HepG2 (cell line): ENCODE measurements around the gene CEP83. TPM values are rescaled to one million over a fixed set of nuclear protein-coding genes. Genes with fewer than 3 reads are reported as not detected.

Experiments used
- ATAC-seq: fragments of 200-7000 bp; cut with Tn5 transposase; 3 replicates; pipeline ENCODE4 v1.9.1; 2020; ENCODE audit warnings: mild to moderate bottlenecking, moderate library complexity
- BruUV-seq: library from RNA; stranded (reverse); fragments of 400-500 nt; replicated peaks from 2 replicates; lab custom pipeline; 2021; lab: Mats Ljungman, UMichigan
- CTCF ChIA-PET: fragments of 300-600 bp; formaldehyde crosslinking; extraction: SDS; loops from one replicate; lab custom pipeline; 2021; ENCODE audit warnings: low total read pairs, inconsistent platforms, low intra/inter-chr PET ratio; lab: Yijun Ruan, JAX
- POLR2A ChIA-PET: fragments of 350-600 bp; sonication (Branson Sonifier 250); formaldehyde crosslinking; loops from one replicate; lab custom pipeline; 2020; ENCODE audit warnings: antibody characterized with exemption, inconsistent platforms; lab: Yijun Ruan, JAX
- DNase-seq: peaks from one replicate; pipeline ENCODE4 v3.0.0-alpha.2; 2015; ENCODE audit warnings: low spot score
- FAIRE-seq: peaks from 3 replicates; lab custom pipeline; 2011; peaks lifted over from hg19 to GRCh38; lab: Jason Lieb, UNC
- H2AFZ ChIP-seq: one replicate; pipeline ENCODE4 v1.6.1; 2011; ENCODE audit warnings: low read length, inconsistent platforms
- H3K27ac ChIP-seq: fragments of 300-600 bp; 3 replicates; pipeline ENCODE4 v1.8.0; 2011; ENCODE audit warnings: mixed run types, mild to moderate bottlenecking, mixed read lengths, low read length, inconsistent platforms; ENCODE audit not compliant: insufficient read depth; ENCODE audit errors: extremely low read length
- H3K27me3 ChIP-seq, 2 experiments: fragments of 200-600 bp in 1 of 2; 2 replicates in 1 of 2; 3 replicates in 1 of 2; pipeline versions ENCODE4 v1.6.0 to v1.8.0; 2011; ENCODE audit warnings: low read length in 2 of 2, mild to moderate bottlenecking in 2 of 2, moderate library complexity in 2 of 2, inconsistent platforms in 1 of 2; ENCODE audit not compliant: insufficient read depth in 2 of 2, control insufficient read depth in 1 of 2
- H3K36me3 ChIP-seq, 2 experiments: fragments of 200-600 bp in 1 of 2; replicated peaks in 1 of 2; 2 replicates in 1 of 2; 3 replicates in 1 of 2; pipeline versions ENCODE4 v1.5.1 to v1.8.0; 2011; ENCODE audit warnings: low read length in 2 of 2, inconsistent platforms in 1 of 2; ENCODE audit not compliant: insufficient read depth in 2 of 2, control insufficient read depth in 1 of 2
- H3K4me1 ChIP-seq: 2 replicates; pipeline ENCODE4 v1.5.1; 2012; ENCODE audit warnings: low read length, inconsistent platforms; ENCODE audit not compliant: insufficient read depth
- H3K4me2 ChIP-seq: 2 replicates; pipeline ENCODE4 v1.6.0; 2011; ENCODE audit warnings: low read depth, low read length, inconsistent platforms
- H3K4me3 ChIP-seq, 3 experiments: fragments of 200-600 bp in 1 of 3; sonication (generic), shearing (Covaris generic) in 1 of 3; replicated peaks in 1 of 3; 2 replicates each; pipeline ENCODE4 v1.5.1; 2011 to 2016; ENCODE audit warnings: low read length in 3 of 3, inconsistent platforms in 2 of 3, low read depth in 2 of 3, mild to moderate bottlenecking in 2 of 3, control low read depth in 1 of 3, mixed read lengths in 1 of 3; ENCODE audit not compliant: insufficient read depth in 1 of 3
- H3K79me2 ChIP-seq: one replicate; pipeline ENCODE4 v1.6.1; 2011; ENCODE audit warnings: low read length, inconsistent platforms; ENCODE audit not compliant: insufficient read depth
- H3K9ac ChIP-seq: 2 replicates; pipeline ENCODE4 v1.6.0; 2011; ENCODE audit warnings: mild to moderate bottlenecking, low read depth, low read length, inconsistent platforms; ENCODE audit not compliant: insufficient read depth
- H3K9me3 ChIP-seq: 2 replicates; pipeline ENCODE4 v1.5.1; 2012; ENCODE audit warnings: mild to moderate bottlenecking, low read length
- H4K20me1 ChIP-seq: 2 replicates; pipeline ENCODE4 v1.6.0; 2011; ENCODE audit warnings: inconsistent platforms, mild to moderate bottlenecking, low read length, moderate library complexity; ENCODE audit not compliant: insufficient read depth
- ARNT ChIP-seq: fragments of 450-650 bp; IDR thresholded peaks from 2 replicates; pipeline ENCODE4 v1.6.1; 2017
- KLF12 ChIP-seq: sonication (generic); formaldehyde crosslinking; IDR thresholded peaks from 2 replicates; pipeline ENCODE4 v1.4.0; 2020; ENCODE audit warnings: missing genetic modification reagents, borderline replicate concordance
- SAP130 ChIP-seq: IDR thresholded peaks from 2 replicates; pipeline ENCODE4 v1.6.1; 2016; ENCODE audit warnings: low read depth
- TAF1 ChIP-seq: sonication (generic); formaldehyde crosslinking; IDR thresholded peaks from 2 replicates; pipeline ENCODE4 v1.4.0; 2020; ENCODE audit warnings: missing genetic modification reagents
- ZFP36L1 ChIP-seq: sonication (generic); formaldehyde crosslinking; IDR thresholded peaks from 2 replicates; pipeline ENCODE4 v1.8.0; 2022; ENCODE audit warnings: mild to moderate bottlenecking, missing genetic modification reagents, moderate library complexity
- ZFP37 ChIP-seq: sonication (generic); formaldehyde crosslinking; IDR thresholded peaks from 2 replicates; pipeline ENCODE4 v1.4.0; 2020; ENCODE audit warnings: missing genetic modification reagents, borderline replicate concordance
- ZNF160 ChIP-seq: sonication (generic); formaldehyde crosslinking; IDR thresholded peaks from 2 replicates; pipeline ENCODE4 v1.8.0; 2022; ENCODE audit warnings: mild to moderate bottlenecking, inconsistent platforms, missing genetic modification reagents
- ZNF660 ChIP-seq: sonication (generic); formaldehyde crosslinking; IDR thresholded peaks from 2 replicates; pipeline ENCODE4 v1.5.1; 2020; ENCODE audit warnings: mild to moderate bottlenecking, low read depth, missing genetic modification reagents, borderline replicate concordance
- ZNF678 ChIP-seq: sonication (generic); formaldehyde crosslinking; IDR thresholded peaks from 2 replicates; pipeline ENCODE4 v1.4.0; 2020; ENCODE audit warnings: mild to moderate bottlenecking, missing genetic modification reagents
- ZNF737 ChIP-seq: sonication (generic); formaldehyde crosslinking; IDR thresholded peaks from 2 replicates; pipeline ENCODE4 v1.5.0; 2020; ENCODE audit warnings: missing genetic modification reagents, mild to moderate bottlenecking, borderline replicate concordance
- in situ Hi-C: cut with HindIII; loops from 2 replicates; pipeline ENCODE4 v1.10.0; 2017; ENCODE audit warnings: low pct_unique_long_range_greater_than_20kb; ENCODE audit not compliant: extremely low pct_ligation_motif_present
- intact Hi-C: fragments of 100-400 bp; cut with micrococcal nuclease; formaldehyde crosslinking; loops from one replicate; pipeline ENCODE4 v1.10.0; 2022; ENCODE audit not compliant: unreplicated experiment
- polyA plus RNA-seq, 8 experiments: library from polyadenylated mRNA; depleted of rRNA in 3 of 8; stranded (reverse) in 7 of 8; unstranded in 1 of 8; fragments of >200 nt; fragmentation: Illumina TruSeq in 4 of 8; extraction: Trizol in 4 of 8; gene quantifications; 2 replicates each; pipeline versions ENCODE4 v1.2.1 to v1.2.3, GENCODE V29; 2011 to 2016; ENCODE audit warnings: low read depth in 4 of 8, missing spikeins in 1 of 8, mixed read lengths in 1 of 8; ENCODE audit not compliant: insufficient read depth in 1 of 8
- total RNA-seq, 5 experiments: library from RNA; depleted of rRNA; stranded (reverse); fragments of >200 nt; fragmentation: Illumina TruSeq; extraction: Trizol; gene quantifications; 2 replicates each; pipeline ENCODE4 v1.2.3, GENCODE V29; 2016; ENCODE audit warnings: low read depth in 1 of 5
- TF ChIP-seq, protein P1 (sequence below): sonication (generic); formaldehyde crosslinking; IDR thresholded peaks from 2 replicates; pipeline ENCODE4 v1.5.1; 2020; ENCODE audit warnings: mild to moderate bottlenecking, missing genetic modification reagents

Gene CEP83
- total and polyA plus RNA-seq, 2 of the 13 experiments (the other 11 are each of a cell fraction or from before 2014, with no cell fraction given): 6.2 to 19.2 TPM

DNA sequence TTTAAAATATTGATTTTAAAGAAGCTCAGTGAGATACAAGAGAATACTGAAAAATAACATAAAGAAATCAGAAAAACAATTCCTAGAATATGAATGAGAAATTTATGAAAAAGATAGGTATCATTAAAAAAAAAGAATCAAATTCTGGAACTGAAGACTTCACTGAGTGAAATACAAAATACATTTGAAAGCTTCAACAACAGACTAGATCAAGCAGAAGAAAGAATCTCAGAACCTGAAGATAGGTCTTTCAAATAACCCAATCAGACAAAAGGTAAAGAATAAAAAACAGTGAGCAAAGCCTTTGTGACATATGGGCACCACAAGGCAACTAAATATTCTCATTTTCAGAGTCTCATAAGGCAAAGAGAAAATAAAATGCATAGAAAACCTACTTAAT, 29.4 kb downstream of the CEP83 start:
- ChIA-PET CTCF (no interaction called here), POLR2A (no interaction called here)
- Histone ChIP-seq H3K27ac (no peak overlapping the region), H3K27me3 (no peaks in the 10 kb centered on the region), H3K9ac (no peak overlapping the region), H4K20me1 (no peaks in the 10 kb centered on the region), H3K36me3 (no peaks in the 10 kb centered on the region), H2AFZ (no peak overlapping the region), H3K4me2 (no peak overlapping the region), H3K79me2 (peaks cover 12% of the 10 kb centered on the region), H3K4me1 (peaks cover 32% of the 10 kb centered on the region), H3K9me3 (peaks cover 16% of the 10 kb centered on the region), H3K4me3 (no peak overlapping the region)
- no TSS peak for BruUV-seq
- DNase-seq (no peak), FAIRE-seq (no peak), ATAC-seq (no peak)
- in situ Hi-C loops: loop anchor here (10.0 kb wide), 1 partner anchor 286 kb away; the partner anchor contains the start of gene PLXNC1
- intact Hi-C loops: loop anchor here (10.0 kb wide), 1 partner anchor 106 kb away; no protein-coding TSS in a partner anchor
- TF ChIP-seq ARNT (no peak), ZFP37 (CRISPR knock-in tag) (no peak), ZNF160 (peak; percentile 100), ZNF660 (CRISPR knock-in tag) (no peak), SAP130 (CRISPR knock-in tag) (no peak), KLF12 (CRISPR knock-in tag) (no peak), ZFP36L1 (CRISPR knock-in tag) (no peak), TAF1 (CRISPR knock-in tag) (no peak), ZNF737 (CRISPR knock-in tag) (no peak), ZNF678 (CRISPR knock-in tag) (no peak)
- TF ChIP-seq, protein P1, sequence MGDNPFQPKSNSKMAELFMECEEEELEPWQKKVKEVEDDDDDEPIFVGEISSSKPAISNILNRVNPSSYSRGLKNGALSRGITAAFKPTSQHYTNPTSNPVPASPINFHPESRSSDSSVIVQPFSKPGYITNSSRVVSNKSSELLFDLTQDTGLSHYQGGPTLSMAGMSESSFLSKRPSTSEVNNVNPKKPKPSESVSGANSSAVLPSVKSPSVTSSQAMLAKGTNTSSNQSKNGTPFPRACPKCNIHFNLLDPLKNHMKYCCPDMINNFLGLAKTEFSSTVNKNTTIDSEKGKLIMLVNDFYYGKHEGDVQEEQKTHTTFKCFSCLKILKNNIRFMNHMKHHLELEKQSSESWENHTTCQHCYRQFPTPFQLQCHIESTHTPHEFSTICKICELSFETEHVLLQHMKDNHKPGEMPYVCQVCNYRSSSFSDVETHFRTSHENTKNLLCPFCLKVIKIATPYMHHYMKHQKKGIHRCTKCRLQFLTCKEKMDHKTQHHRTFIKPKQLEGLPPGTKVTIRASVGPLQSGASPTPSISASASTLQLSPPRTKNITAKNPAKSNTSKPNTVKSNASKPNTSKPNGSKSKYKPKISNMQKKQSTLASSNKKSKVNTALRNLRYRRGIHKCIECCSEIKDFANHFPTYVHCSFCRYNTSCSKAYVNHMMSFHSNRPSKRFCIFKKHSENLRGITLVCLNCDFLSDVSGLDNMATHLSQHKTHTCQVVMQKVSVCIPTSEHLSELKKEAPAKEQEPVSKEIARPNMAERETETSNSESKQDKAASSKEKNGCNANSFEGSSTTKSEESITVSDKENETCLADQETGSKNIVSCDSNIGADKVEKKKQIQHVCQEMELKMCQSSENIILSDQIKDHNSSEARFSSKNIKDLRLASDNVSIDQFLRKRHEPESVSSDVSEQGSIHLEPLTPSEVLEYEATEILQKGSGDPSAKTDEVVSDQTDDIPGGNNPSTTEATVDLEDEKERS (CRISPR knock-in tag): 0 out of 2 replicates have a peak, but pooled peaks have one; percentile 22
